GM19372 (cell line): ENCODE data around the gene KCTD10.

ENCODE experiments used
- ATAC-seq: cut with Tn5 transposase; IDR thresholded peaks from one replicate; pipeline ENCODE4 v1.9.1; 2021; ENCODE audit warnings: mild to moderate bottlenecking, low read depth, moderate library complexity; ENCODE audit not compliant: unreplicated experiment

Gene KCTD10

GRCh38 chr12:109477185-109477962 lies at the start of gene KCTD10, which contains the start of gene UBE3B:
KCTD10 (minus strand) TSS chr12:109477300; CDS start chr12:109477262, 38 bp downstream.
UBE3B (plus strand) TSS chr12:109477634; CDS start chr12:109483552, 5,918 bp downstream.
- ATAC-seq = peak; percentile 91

GRCh38 chr12:109525279-109525585 lies 48.1 kb upstream of the KCTD10 start:
- no peak for ATAC-seq

- no peak for ATAC-seq
Measured at GRCh38 chr12:109524466-109525278, 47.6 kb upstream of the KCTD10 start.

- ATAC-seq = no peak
Measured at GRCh38 chr12:109523504-109523903, 46.4 kb upstream of the KCTD10 start.

- no peak for ATAC-seq
Measured at GRCh38 chr12:109523071-109523470, 46.0 kb upstream of the KCTD10 start.

GRCh38 chr12:109521831-109522230 lies 44.7 kb upstream of the KCTD10 start:
- ATAC-seq = no peak

- ATAC-seq = no peak
Measured at GRCh38 chr12:109519787-109520186, 42.7 kb upstream of the KCTD10 start.

- ATAC-seq = no peak
Measured at GRCh38 chr12:109518820-109519665, 41.9 kb upstream of the KCTD10 start.

GRCh38 chr12:109517619-109518018 lies 40.5 kb upstream of the KCTD10 start:
- ATAC-seq = no peak

- no peak for ATAC-seq
Measured at GRCh38 chr12:109513977-109514376, 36.9 kb upstream of the KCTD10 start.

GRCh38 chr12:109513051-109513450 lies 36.0 kb upstream of the KCTD10 start:
- no peak for ATAC-seq

- ATAC-seq = no peak
Measured at GRCh38 chr12:109512608-109513007, 35.5 kb upstream of the KCTD10 start.

GRCh38 chr12:109510196-109510595 lies 33.1 kb upstream of the KCTD10 start:
- ATAC-seq = no peak

- ATAC-seq = no peak
Measured at GRCh38 chr12:109504068-109504467, 27.0 kb upstream of the KCTD10 start.

GRCh38 chr12:109503611-109504010 lies 26.5 kb upstream of the KCTD10 start:
- no peak for ATAC-seq

GRCh38 chr12:109502332-109502731 lies 25.2 kb upstream of the KCTD10 start:
- no peak for ATAC-seq

- ATAC-seq = no peak
Measured at GRCh38 chr12:109501299-109501698, 24.2 kb upstream of the KCTD10 start.

GRCh38 chr12:109500406-109501185 lies 23.5 kb upstream of the KCTD10 start:
- ATAC-seq = no peak

GRCh38 chr12:109497675-109498074 lies 20.6 kb upstream of the KCTD10 start:
- no peak for ATAC-seq

GRCh38 chr12:109496306-109496705 lies 19.2 kb upstream of the KCTD10 start:
- no peak for ATAC-seq
